Activated T-helper 2 cell treated with anti-CD3 and anti-CD28 coated beads, Interferon-gamma antibody, Interleukin-2, Interleukin-4, amounts not matched to agents 10 μg/mL and 5 μg/mL and 100 μg/mL, durations not matched to agents 14 hours and 24 hours and 36 hours (primary cell): ENCODE data around the gene TREML4. TPM values are rescaled to one million over a fixed set of nuclear protein-coding genes. Genes with fewer than 3 reads are reported as not detected.
A peak's percentile ranks its signal among the peaks of the same experiment; 100 is the strongest.

ENCODE experiments used
- DNase-seq: peaks from one replicate; pipeline ENCODE4 v3.0.0; 2021; ENCODE audit warnings: low spot score
- H3K27ac Mint-ChIP-seq: one replicate; pipeline ENCODE4 v1.8.0; 2021; ENCODE audit warnings: mixed read lengths
- H3K27me3 Mint-ChIP-seq: one replicate; pipeline ENCODE4 v1.8.0; 2021; ENCODE audit warnings: low read depth, mixed read lengths
- H3K36me3 Mint-ChIP-seq: one replicate; pipeline ENCODE4 v1.8.0; 2021; ENCODE audit warnings: low read depth, mixed read lengths
- H3K4me1 Mint-ChIP-seq: one replicate; pipeline ENCODE4 v1.8.0; 2021; ENCODE audit warnings: low read depth, mixed read lengths
- H3K4me3 Mint-ChIP-seq: one replicate; pipeline ENCODE4 v1.8.0; 2021; ENCODE audit warnings: low read depth, mild to moderate bottlenecking, moderate library complexity, mixed read lengths
- H3K9me3 Mint-ChIP-seq: one replicate; pipeline ENCODE4 v1.8.0; 2021; ENCODE audit warnings: mixed read lengths
- intact Hi-C: fragments of 100-400 bp; cut with micrococcal nuclease; formaldehyde crosslinking; loops from one replicate; pipeline ENCODE4 v1.15.1; 2023
- total RNA-seq: library from RNA; stranded (reverse); gene quantifications from 2 replicates; pipeline ENCODE4 v1.2.3, GENCODE V29; 2022

The TREML4 gene
- total RNA-seq, 1 donor from 2014 or later: not detected

- intact Hi-C loops: no loop called here
- no peak for DNase-seq
- Mint-ChIP-seq H3K27ac (no peak overlapping the region), H3K36me3 (peaks cover 4% of the 10 kb centered on the region), H3K4me1 (no peaks in the 10 kb centered on the region), H3K27me3 (peaks cover 16% of the 10 kb centered on the region), H3K4me3 (no peak overlapping the region), H3K9me3 (peaks cover 20% of the 10 kb centered on the region)
Observed at GRCh38 chr6:41266541-41266940, 38.4 kb downstream of the TREML4 start.

- Mint-ChIP-seq H3K4me3 (no peak overlapping the region), H3K27me3 (peaks cover 14% of the 10 kb centered on the region), H3K27ac (no peak overlapping the region), H3K9me3 (peaks cover 4% of the 10 kb centered on the region), H3K4me1 (peaks cover 5% of the 10 kb centered on the region), H3K36me3 (no peaks in the 10 kb centered on the region)
- intact Hi-C loops: no loop called here
- DNase-seq: no peak
Observed at GRCh38 chr6:41268478-41268877, 40.3 kb downstream of the TREML4 start.

GRCh38 chr6:41269166-41269565 is 41.0 kb downstream of the TREML4 start:
- no peak for DNase-seq
- Mint-ChIP-seq H3K4me3 (no peak overlapping the region), H3K36me3 (no peaks in the 10 kb centered on the region), H3K27ac (no peak overlapping the region), H3K4me1 (peaks cover 5% of the 10 kb centered on the region), H3K9me3 (no peaks in the 10 kb centered on the region), H3K27me3 (peaks cover 14% of the 10 kb centered on the region)
- intact Hi-C loops: no loop called here

- intact Hi-C loops: no loop called here
- Mint-ChIP-seq H3K36me3 (no peaks in the 10 kb centered on the region), H3K4me3 (no peak overlapping the region), H3K9me3 (no peaks in the 10 kb centered on the region), H3K27ac (no peak overlapping the region), H3K4me1 (peaks cover 5% of the 10 kb centered on the region), H3K27me3 (peaks cover 14% of the 10 kb centered on the region)
- DNase-seq: no peak
Observed at GRCh38 chr6:41269716-41270115, 41.6 kb downstream of the TREML4 start.

GRCh38 chr6:41271901-41272395 is 43.8 kb downstream of the TREML4 start:
- H3K36me3 Mint-ChIP-seq: no peaks in the 10 kb centered on the region
- peaks cover 7% of the 10 kb centered on the region for H3K27me3 Mint-ChIP-seq
- H3K27ac Mint-ChIP-seq: no peak overlapping the region
- no peaks in the 10 kb centered on the region for H3K9me3 Mint-ChIP-seq
- intact Hi-C loops: no loop called here
- peaks cover 5% of the 10 kb centered on the region for H3K4me1 Mint-ChIP-seq
- no peak overlapping the region for H3K4me3 Mint-ChIP-seq
- DNase-seq: no peak

GRCh38 chr6:41272591-41273240 is 44.6 kb downstream of the TREML4 start:
- Mint-ChIP-seq H3K27me3 (peaks cover 7% of the 10 kb centered on the region), H3K36me3 (no peaks in the 10 kb centered on the region), H3K27ac (no peak overlapping the region), H3K4me3 (no peak overlapping the region), H3K9me3 (no peaks in the 10 kb centered on the region), H3K4me1 (peaks cover 5% of the 10 kb centered on the region)
- no peak for DNase-seq
- intact Hi-C loops: no loop called here

GRCh38 chr6:41273714-41274113 is 45.6 kb downstream of the TREML4 start:
- no peak for DNase-seq
- H3K4me3 Mint-ChIP-seq: no peak overlapping the region
- intact Hi-C loops: no loop called here
- peaks cover 7% of the 10 kb centered on the region for H3K27me3 Mint-ChIP-seq
- no peak overlapping the region for H3K27ac Mint-ChIP-seq
- H3K9me3 Mint-ChIP-seq: no peaks in the 10 kb centered on the region
- peaks cover 5% of the 10 kb centered on the region for H3K4me1 Mint-ChIP-seq
- H3K36me3 Mint-ChIP-seq: no peaks in the 10 kb centered on the region

- H3K27ac Mint-ChIP-seq: no peak overlapping the region
- H3K9me3 Mint-ChIP-seq: no peaks in the 10 kb centered on the region
- no peak for DNase-seq
- peaks cover 9% of the 10 kb centered on the region for H3K27me3 Mint-ChIP-seq
- H3K4me1 Mint-ChIP-seq: peaks cover 9% of the 10 kb centered on the region
- no peaks in the 10 kb centered on the region for H3K36me3 Mint-ChIP-seq
- H3K4me3 Mint-ChIP-seq: no peak overlapping the region
- intact Hi-C loops: no loop called here
Observed at GRCh38 chr6:41274256-41274655, 46.1 kb downstream of the TREML4 start.

- DNase-seq: no peak
- intact Hi-C loops: no loop called here
- H3K4me1 Mint-ChIP-seq: peaks cover 11% of the 10 kb centered on the region
- H3K36me3 Mint-ChIP-seq: no peaks in the 10 kb centered on the region
- H3K4me3 Mint-ChIP-seq: no peak overlapping the region
- no peak overlapping the region for H3K27ac Mint-ChIP-seq
- no peaks in the 10 kb centered on the region for H3K9me3 Mint-ChIP-seq
- peaks cover 9% of the 10 kb centered on the region for H3K27me3 Mint-ChIP-seq
Observed at GRCh38 chr6:41275489-41275888, 47.3 kb downstream of the TREML4 start.

GRCh38 chr6:41277605-41278004 is 49.5 kb downstream of the TREML4 start:
- DNase-seq: no peak
- Mint-ChIP-seq H3K4me1 (peaks cover 6% of the 10 kb centered on the region), H3K4me3 (no peak overlapping the region), H3K27ac (no peak overlapping the region), H3K36me3 (no peaks in the 10 kb centered on the region), H3K9me3 (no peaks in the 10 kb centered on the region), H3K27me3 (peaks cover 14% of the 10 kb centered on the region)
- intact Hi-C loops: no loop called here

GRCh38 chr6:41278699-41279405 is 50.7 kb downstream of the TREML4 start:
- DNase-seq: peak; percentile 54
- no peak overlapping the region for H3K27ac Mint-ChIP-seq
- no peaks in the 10 kb centered on the region for H3K9me3 Mint-ChIP-seq
- intact Hi-C loops: loop anchor here (1.0 kb wide), 1 partner anchor 39 kb away; no protein-coding TSS in a partner anchor
- H3K36me3 Mint-ChIP-seq: no peaks in the 10 kb centered on the region
- H3K27me3 Mint-ChIP-seq: peaks cover 18% of the 10 kb centered on the region
- no peak overlapping the region for H3K4me3 Mint-ChIP-seq
- peaks cover 6% of the 10 kb centered on the region for H3K4me1 Mint-ChIP-seq

- Mint-ChIP-seq H3K27me3 (peaks cover 20% of the 10 kb centered on the region), H3K4me3 (no peak overlapping the region), H3K27ac (no peak overlapping the region), H3K4me1 (peaks cover 6% of the 10 kb centered on the region), H3K9me3 (no peaks in the 10 kb centered on the region), H3K36me3 (no peaks in the 10 kb centered on the region)
- no peak for DNase-seq
- intact Hi-C loops: no loop called here
Observed at GRCh38 chr6:41280381-41281057, 52.4 kb downstream of the TREML4 start.

- Mint-ChIP-seq H3K36me3 (no peaks in the 10 kb centered on the region), H3K9me3 (no peaks in the 10 kb centered on the region), H3K27me3 (peaks cover 30% of the 10 kb centered on the region), H3K4me1 (peaks cover 6% of the 10 kb centered on the region), H3K4me3 (no peak overlapping the region), H3K27ac (no peak overlapping the region)
- intact Hi-C loops: no loop called here
- DNase-seq: no peak
Observed at GRCh38 chr6:41283600-41283999, 55.5 kb downstream of the TREML4 start.
